ENCODE data around the gene TUBB.
A peak's percentile ranks its signal among the peaks of the same experiment; 100 is the strongest.

The TUBB gene

GRCh38 chr6:30681766-30682142 lies 38.4 kb upstream of the TUBB start:
- Histone ChIP-seq H4K20me1 (ENCODE audit: insufficient read depth, low read length) (no peaks in the 10 kb centered on the region), H3K4me2 (ENCODE audit: low read depth, low read length) (peak overlapping the region; percentile 91), H3K36me3 (replicated peaks; ENCODE audit: insufficient read depth, low read length) (no peaks in the 10 kb centered on the region), H3K4me3 (ENCODE audit: low read length) (peak overlapping the region; percentile 87), H3K4me1 (ENCODE audit: low read length) (peaks cover 23% of the 10 kb centered on the region), H3F3A (ENCODE audit: insufficient read depth, low read length) (peaks cover 42% of the 10 kb centered on the region), H3K79me2 (ENCODE audit: low read length) (peaks cover 84% of the 10 kb centered on the region), H3K9me2 (replicated peaks; ENCODE audit: insufficient read depth, low read length) (no peaks in the 10 kb centered on the region), H3K27me3 (replicated peaks; ENCODE audit: insufficient read depth, low read length) (no peaks in the 10 kb centered on the region), H3K9me3 (replicated peaks; ENCODE audit: insufficient read depth, low read length) (no peaks in the 10 kb centered on the region), H3K27ac (ENCODE audit: low read length) (peak overlapping the region; percentile 80; the same call in 1 of the 2 replicates), H3K9ac (ENCODE audit: low read length) (peak overlapping the region; percentile 53; the same call in 1 of the 2 replicates), H2AFZ (ENCODE audit: low read length) (no peak overlapping the region)
- DNase-seq = no peak
- TF ChIP-seq EZH2phosphoT487 (IDR thresholded peaks at IDR 0.05; ENCODE audit: low read length) = no peak
- no peak for TF ChIP-seq CTCF (IDR thresholded peaks at IDR 0.05; ENCODE audit: low read length)
- TF ChIP-seq EZH2 (optimal IDR thresholded peaks at IDR 0.05; ENCODE audit: low read depth, low read length) = no peak

GRCh38 chr6:30682143-30683117 lies 37.7 kb upstream of the TUBB start:
- Histone ChIP-seq H3K27ac (ENCODE audit: low read length) (peak overlapping the region; percentile 80), H3K79me2 (ENCODE audit: low read length) (peaks cover 84% of the 10 kb centered on the region), H3K27me3 (replicated peaks; ENCODE audit: insufficient read depth, low read length) (no peaks in the 10 kb centered on the region), H3K9me2 (replicated peaks; ENCODE audit: insufficient read depth, low read length) (no peaks in the 10 kb centered on the region), H3K4me3 (ENCODE audit: low read length) (peak overlapping the region; percentile 87), H3K9ac (ENCODE audit: low read length) (peak overlapping the region; percentile 53), H3K36me3 (replicated peaks; ENCODE audit: insufficient read depth, low read length) (no peaks in the 10 kb centered on the region), H4K20me1 (ENCODE audit: insufficient read depth, low read length) (no peaks in the 10 kb centered on the region), H3K4me2 (ENCODE audit: low read depth, low read length) (peak overlapping the region; percentile 91), H3K9me3 (replicated peaks; ENCODE audit: insufficient read depth, low read length) (no peaks in the 10 kb centered on the region), H3K4me1 (ENCODE audit: low read length) (peaks cover 24% of the 10 kb centered on the region), H2AFZ (ENCODE audit: low read length) (0 out of 2 replicates have a peak overlapping the region, but pooled peaks have one; percentile 29), H3F3A (ENCODE audit: insufficient read depth, low read length) (peaks cover 47% of the 10 kb centered on the region)
- TF ChIP-seq CTCF (IDR thresholded peaks at IDR 0.05; ENCODE audit: low read length) = no peak
- no peak for TF ChIP-seq EZH2 (optimal IDR thresholded peaks at IDR 0.05; ENCODE audit: low read depth, low read length)
- no peak for TF ChIP-seq EZH2phosphoT487 (IDR thresholded peaks at IDR 0.05; ENCODE audit: low read length)
- DNase-seq = peak; percentile 92

GRCh38 chr6:30683183-30683979 lies 36.8 kb upstream of the TUBB start:
- H3K27ac ChIP-seq (ENCODE audit: low read length) = peak overlapping the region; percentile 80
- peak overlapping the region; percentile 91 for H3K4me2 ChIP-seq (ENCODE audit: low read depth, low read length)
- peaks cover 80% of the 10 kb centered on the region for H3K79me2 ChIP-seq (ENCODE audit: low read length)
- H3F3A ChIP-seq (ENCODE audit: insufficient read depth, low read length) = peaks cover 52% of the 10 kb centered on the region
- H2AFZ ChIP-seq (ENCODE audit: low read length) = no peak overlapping the region
- no peaks in the 10 kb centered on the region for H3K9me2 ChIP-seq (replicated peaks; ENCODE audit: insufficient read depth, low read length)
- no peaks in the 10 kb centered on the region for H3K36me3 ChIP-seq (replicated peaks; ENCODE audit: insufficient read depth, low read length)
- H4K20me1 ChIP-seq (ENCODE audit: insufficient read depth, low read length) = no peaks in the 10 kb centered on the region
- peaks cover 32% of the 10 kb centered on the region for H3K4me1 ChIP-seq (ENCODE audit: low read length)
- peak overlapping the region; percentile 53 for H3K9ac ChIP-seq (ENCODE audit: low read length)
- peak overlapping the region; percentile 87 for H3K4me3 ChIP-seq (ENCODE audit: low read length)
- H3K9me3 ChIP-seq (replicated peaks; ENCODE audit: insufficient read depth, low read length) = no peaks in the 10 kb centered on the region
- TF ChIP-seq CTCF (IDR thresholded peaks at IDR 0.05; ENCODE audit: low read length) (no peak), EZH2 (optimal IDR thresholded peaks at IDR 0.05; ENCODE audit: low read depth, low read length) (no peak), EZH2phosphoT487 (IDR thresholded peaks at IDR 0.05; ENCODE audit: low read length) (no peak)
- no peak for DNase-seq
- H3K27me3 ChIP-seq (replicated peaks; ENCODE audit: insufficient read depth, low read length) = no peaks in the 10 kb centered on the region
